Stimulated activated CD8-positive, alpha-beta memory T cell treated with anti-CD3 and anti-CD28 coated beads, Interleukin-15, amount 100 ng/mL, for 1 hour (primary cell): ENCODE measurements around the gene ZCCHC8.
"Not testable (repeated sequence)": the region's sequence is repeated elsewhere in the genome, so short reads cannot be mapped to it uniquely, and the experiment has no call there.

Experiments used
- DNase-seq: peaks from one replicate; pipeline ENCODE4 v3.0.0-alpha.2; 2020; ENCODE audit warnings: low read depth

Gene ZCCHC8

DNA sequence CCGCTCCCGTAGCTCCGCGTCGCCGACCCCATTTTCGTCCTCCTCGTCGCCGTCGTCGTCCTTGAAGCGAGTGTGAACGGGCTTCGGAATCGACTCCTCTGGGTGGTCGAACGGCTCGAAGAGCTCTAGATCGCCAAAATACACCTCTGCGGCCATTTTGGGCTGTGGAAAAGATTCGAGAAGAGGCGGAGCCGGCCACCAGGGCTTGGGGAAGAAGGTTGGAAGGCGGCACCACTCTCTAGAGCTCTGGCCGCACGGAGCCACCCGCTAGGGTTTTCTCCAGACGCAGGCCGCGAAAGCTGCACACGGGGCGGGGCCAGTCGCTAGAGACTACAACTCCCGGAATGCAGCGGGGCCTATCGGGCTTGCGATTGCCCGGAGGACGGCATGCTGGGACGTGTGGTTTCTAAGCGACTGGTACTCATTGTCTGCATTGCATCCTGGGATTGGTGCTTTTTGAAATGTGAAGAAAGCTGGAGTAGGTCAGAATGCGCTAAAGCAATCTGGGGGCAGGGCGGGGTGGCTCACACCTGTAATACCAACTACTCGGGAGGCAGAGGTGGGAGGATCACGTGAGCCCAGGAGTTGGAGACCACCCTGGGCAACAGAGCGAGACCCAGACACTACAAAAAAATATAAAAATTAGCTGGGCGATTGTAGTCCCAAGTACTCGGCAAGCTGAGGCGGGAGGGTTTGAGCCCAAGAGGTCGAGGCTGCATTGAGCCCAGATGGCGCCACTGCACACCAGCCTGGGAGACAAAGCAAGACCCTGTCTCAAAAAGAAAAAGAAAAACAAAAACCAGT is at the start of gene ZCCHC8:
ZCCHC8 (minus strand) TSS at position 248 of the 804 bp plus-strand sequence; CDS start at position 156, 92 bp downstream.
- DNase-seq = peak; percentile 88

GRCh38 chr12:122547330-122547729 is 46.6 kb upstream of the ZCCHC8 start:
- DNase-seq = no peak

DNA sequence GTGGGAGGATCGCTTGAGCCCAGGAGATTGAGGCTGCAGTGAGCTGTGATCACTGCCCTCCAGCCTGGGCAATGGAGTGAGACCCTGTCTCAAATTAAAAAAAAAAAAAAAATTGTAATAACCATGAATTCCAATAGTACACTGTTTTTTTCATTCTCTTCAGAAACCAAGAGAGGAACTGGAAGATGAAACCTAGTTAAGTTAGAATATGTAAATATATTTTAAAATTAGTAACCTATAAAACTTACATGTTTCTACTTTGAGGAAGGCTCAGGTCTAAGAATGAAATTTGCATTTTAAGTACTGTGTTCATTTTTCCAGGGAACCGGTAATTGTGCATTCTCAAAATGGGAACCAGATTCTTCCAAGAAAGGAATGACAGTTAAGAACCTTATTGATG is 45.1 kb upstream of the ZCCHC8 start:
- no peak for DNase-seq

- DNase-seq = no peak
These were observed 43.8 kb upstream of the ZCCHC8 start for GRCh38 chr12:122544537-122544936.

- no peak for DNase-seq
These were observed 37.8 kb upstream of the ZCCHC8 start for GRCh38 chr12:122538496-122538895.

DNA sequence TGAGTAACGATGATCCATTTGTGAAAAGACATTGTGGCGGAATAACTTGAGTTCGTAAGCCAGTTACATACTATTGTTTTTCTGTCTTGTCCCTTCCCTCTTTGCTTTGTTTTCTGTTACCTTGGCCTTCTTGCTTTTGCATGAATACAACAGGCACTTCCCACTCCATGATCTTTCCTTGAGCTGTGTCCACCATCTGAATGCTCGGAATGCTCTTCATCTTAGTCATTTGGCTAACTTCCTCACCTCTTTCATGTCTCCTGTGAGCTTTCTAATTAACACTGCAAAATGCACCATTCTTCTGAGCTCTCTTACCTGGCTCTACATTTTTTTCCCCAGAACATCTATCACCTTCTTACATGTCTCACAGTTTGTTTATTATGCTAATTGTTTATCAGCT is 36.3 kb upstream of the ZCCHC8 start:
- no peak for DNase-seq

- no peak for DNase-seq
These were observed 33.1 kb upstream of the ZCCHC8 start for GRCh38 chr12:122533856-122534255.

- no peak for DNase-seq
These were observed 28.3 kb upstream of the ZCCHC8 start for GRCh38 chr12:122528992-122529391.

GRCh38 chr12:122528582-122528981 is 27.9 kb upstream of the ZCCHC8 start:
- no peak for DNase-seq

DNA sequence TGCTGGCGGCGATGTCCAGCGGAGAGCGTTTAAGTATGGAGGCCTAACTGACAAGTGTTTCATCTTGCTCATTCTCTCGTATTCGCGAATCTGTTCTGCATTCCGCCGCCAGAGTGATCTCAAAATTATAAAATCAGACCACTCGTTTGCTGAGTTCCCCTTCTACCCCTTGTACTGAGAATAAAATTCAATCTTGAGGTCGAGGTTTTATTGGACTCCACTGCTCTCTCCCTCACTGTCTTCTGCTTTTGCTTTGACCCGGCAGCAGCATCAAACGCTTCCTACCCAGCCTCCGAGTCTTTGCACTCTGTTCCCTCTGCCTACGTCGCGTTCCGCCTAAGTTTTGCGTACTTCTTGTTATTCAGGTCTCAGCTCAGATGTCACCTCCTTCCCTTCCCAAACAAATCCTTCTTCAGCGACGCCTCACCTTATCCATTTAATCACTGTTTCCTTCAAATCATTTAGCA is 26.8 kb upstream of the ZCCHC8 start:
- no peak for DNase-seq

- peak; percentile 96 for DNase-seq
These were observed 26.1 kb upstream of the ZCCHC8 start, which contains the start of the genes KNTC1 and RSRC2 for GRCh38 chr12:122526683-122527477. Gene KNTC1 (plus strand): TSS chr12:122527249. CDS start chr12:122530064, 2,815 bp downstream. Gene RSRC2 (minus strand): TSS chr12:122526936. CDS start chr12:122526853, 83 bp downstream.

GRCh38 chr12:122523846-122524718 is 23.4 kb upstream of the ZCCHC8 start:
- no peak for DNase-seq

- DNase-seq = no peak
These were observed 22.5 kb upstream of the ZCCHC8 start for GRCh38 chr12:122523280-122523679.

- no peak for DNase-seq
These were observed 19.9 kb upstream of the ZCCHC8 start for GRCh38 chr12:122520676-122521075.

DNA sequence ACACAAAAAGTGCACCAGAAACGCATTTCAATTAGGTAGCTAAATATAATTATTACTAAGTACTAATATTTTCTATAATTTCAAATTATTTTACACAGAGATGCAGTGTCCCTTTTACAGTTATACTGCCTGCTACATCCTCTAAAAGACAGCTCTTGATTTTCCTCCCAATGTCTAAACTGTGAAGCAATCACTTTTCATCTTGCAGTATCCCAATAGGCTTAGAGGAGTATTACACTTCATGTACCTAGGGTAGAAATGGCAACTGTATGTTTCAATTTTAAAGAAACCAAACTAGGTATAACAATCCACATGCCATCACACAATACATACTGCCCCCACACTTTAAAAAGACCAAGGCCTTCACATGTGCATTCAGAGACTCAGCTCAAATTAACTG is 18.7 kb upstream of the ZCCHC8 start:
- no peak for DNase-seq

DNA sequence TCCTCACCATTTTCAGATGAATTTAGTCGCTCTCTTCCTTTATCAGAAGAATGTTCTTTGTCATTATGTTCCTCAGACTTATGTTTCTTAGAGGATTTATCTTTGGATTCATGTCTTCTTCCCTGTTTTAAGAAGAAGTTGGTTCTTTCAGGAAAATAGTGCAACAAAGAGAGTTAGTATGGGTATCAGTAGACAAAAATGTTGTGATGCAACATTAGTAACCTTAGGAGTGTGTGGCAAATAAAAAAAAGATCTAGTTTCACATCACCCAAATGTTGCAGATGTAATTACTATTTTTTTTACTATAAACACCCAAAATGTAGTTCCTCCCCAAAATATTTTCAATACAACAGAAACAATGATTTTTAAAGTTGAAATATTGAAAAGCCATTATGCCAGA is 18.2 kb upstream of the ZCCHC8 start:
- no peak for DNase-seq

DNA sequence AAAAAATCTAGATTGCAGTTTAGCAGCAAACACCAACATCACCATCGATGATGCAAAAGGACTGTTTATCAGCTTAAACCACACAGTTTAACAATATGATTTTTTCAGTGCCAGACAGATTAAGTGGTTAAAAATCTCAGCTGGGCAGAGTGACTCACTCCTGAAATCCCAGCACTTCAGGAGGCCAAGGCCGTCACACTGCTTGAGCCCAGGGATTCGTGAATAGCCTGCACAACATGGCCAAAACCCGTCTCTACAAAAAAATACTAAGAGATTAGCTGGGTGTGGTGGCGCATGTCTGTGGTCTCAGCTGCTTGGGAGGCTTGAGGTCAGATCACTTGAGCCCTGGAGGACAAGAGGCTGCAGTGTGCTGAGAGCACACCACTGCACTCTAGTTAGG is 17.1 kb upstream of the ZCCHC8 start:
- DNase-seq = no peak

DNA sequence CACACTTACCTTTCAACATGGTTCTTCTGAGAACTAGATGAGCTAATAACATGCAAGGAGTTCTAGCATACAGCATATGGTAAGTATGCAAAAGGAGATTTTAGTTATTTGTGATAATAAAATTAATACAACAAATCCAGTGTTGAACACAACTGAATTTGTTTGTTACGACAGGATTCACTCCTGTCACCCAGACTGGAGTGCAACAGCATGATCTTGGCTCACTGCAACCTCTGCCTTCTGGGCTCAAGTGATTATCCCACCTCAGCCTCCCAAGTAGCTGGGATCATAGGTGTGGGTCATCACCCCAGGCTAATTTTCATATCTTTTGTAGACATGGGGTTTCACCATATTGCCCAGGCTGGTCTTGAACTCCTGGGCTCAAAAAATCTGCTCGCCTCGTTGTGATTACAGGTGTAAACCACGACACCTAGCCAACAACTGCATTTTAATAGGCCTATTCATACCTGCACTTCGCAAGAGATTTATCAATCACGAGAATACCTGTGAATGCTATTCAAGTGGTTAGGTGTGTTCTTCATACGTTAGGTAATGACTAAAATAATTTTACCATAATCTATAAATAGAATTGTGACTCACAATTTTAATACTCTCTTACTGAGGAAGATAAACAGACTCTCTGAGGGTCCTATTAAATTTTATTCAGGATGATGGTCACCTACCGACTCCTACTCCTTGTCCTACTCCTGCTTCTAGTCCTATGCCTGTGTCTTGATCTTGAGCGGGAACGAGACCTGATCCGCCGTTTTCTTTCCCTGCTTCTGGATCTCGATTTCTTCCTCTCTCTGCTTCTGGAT is 16.0 kb upstream of the ZCCHC8 start:
- no peak for DNase-seq

DNA sequence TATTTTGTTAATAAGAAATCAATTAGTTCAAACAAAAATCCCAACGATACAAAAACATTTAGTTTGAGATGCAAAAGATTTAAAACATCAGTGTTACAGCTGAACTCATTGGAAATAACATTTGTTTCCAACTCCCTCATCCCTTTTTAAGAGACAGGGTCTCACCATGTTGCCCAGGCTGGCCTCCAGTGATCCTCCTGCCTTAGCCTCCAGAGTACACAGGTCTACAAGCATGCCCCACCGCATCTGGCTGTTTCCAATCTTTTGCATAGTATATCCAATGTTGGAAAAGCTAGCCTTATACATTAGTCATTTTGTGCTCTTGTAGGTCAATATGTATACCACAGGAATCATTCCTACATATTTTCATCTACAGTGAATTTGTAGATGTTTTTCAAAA is 14.5 kb upstream of the ZCCHC8 start:
- no peak for DNase-seq

- DNase-seq = no peak
These were observed 12.9 kb upstream of the ZCCHC8 start for GRCh38 chr12:122513660-122514059.

DNA sequence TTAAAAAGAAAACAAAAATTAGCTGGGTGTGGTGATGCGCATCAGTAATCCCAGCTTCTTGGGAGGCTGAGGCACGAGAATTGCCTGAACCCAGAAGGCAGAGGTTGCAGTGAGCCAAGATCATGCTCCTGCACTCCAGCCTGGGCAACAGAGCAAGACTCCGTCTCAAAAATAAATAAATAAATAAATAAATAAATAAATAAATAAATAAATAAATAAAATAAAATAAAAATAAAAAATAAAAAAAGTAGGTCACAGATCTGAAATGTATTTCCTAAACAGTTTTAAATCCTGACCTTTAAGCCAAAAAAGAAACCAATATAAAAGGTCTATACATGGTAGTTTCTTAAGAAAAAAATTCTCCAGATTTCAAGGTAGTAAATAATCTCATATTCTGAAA is 12.3 kb upstream of the ZCCHC8 start:
- DNase-seq = not testable (repeated sequence)
